Testis (tissue), 2 donors: ENCODE data around the gene OR6X1.

ENCODE experiments used
- POLR2A ChIP-seq: fragments of 450-650 bp; IDR thresholded peaks from one replicate; pipeline ENCODE4 v1.6.1; 2017; ENCODE audit warnings: antibody characterized with exemption, mild to moderate bottlenecking, moderate library complexity
- TF ChIP-seq, protein P1 (sequence below), 3 experiments: fragments of 450-650 bp in 2 of 3; fragments of 200-600 bp in 1 of 3; sonication (generic) in 1 of 3; IDR thresholded peaks; one replicate each; pipeline ENCODE4 v1.5.1; 2016 to 2019; ENCODE audit warnings: antibody characterized with exemption in 3 of 3, mild to moderate bottlenecking in 2 of 3, moderate library complexity in 1 of 3

DNA sequence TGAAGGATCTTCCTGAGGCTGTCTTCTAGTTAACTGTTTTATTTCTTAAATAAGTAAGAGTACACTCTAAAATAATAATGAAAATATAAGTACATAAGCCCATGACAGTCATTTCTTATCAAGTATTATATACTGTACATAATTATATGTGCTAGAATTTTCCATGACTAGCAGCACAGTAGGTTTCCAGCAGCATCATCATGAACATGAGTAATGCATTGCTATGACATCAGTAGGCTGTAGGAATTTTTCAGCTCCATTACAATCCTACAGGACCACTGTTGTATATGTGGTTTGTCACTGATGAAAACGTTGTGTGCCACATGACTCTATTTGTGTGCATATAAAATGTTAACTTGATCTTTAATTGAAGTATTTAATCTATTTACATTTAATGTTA, 34.9 kb downstream of the OR6X1 start:
- TF ChIP-seq, protein P1, sequence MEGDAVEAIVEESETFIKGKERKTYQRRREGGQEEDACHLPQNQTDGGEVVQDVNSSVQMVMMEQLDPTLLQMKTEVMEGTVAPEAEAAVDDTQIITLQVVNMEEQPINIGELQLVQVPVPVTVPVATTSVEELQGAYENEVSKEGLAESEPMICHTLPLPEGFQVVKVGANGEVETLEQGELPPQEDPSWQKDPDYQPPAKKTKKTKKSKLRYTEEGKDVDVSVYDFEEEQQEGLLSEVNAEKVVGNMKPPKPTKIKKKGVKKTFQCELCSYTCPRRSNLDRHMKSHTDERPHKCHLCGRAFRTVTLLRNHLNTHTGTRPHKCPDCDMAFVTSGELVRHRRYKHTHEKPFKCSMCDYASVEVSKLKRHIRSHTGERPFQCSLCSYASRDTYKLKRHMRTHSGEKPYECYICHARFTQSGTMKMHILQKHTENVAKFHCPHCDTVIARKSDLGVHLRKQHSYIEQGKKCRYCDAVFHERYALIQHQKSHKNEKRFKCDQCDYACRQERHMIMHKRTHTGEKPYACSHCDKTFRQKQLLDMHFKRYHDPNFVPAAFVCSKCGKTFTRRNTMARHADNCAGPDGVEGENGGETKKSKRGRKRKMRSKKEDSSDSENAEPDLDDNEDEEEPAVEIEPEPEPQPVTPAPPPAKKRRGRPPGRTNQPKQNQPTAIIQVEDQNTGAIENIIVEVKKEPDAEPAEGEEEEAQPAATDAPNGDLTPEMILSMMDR (IDR thresholded peaks at IDR 0.05) = no peak
- TF ChIP-seq POLR2A = no peak
